HG02840 (cell line): ENCODE results near the gene FHOD3.

ENCODE experiments used
- ATAC-seq: cut with Tn5 transposase; IDR thresholded peaks from one replicate; pipeline ENCODE4 v1.9.1; 2021; ENCODE audit warnings: mild to moderate bottlenecking, moderate library complexity, moderate number of reproducible peaks; ENCODE audit not compliant: unreplicated experiment, low FRiP score

The FHOD3 gene

DNA sequence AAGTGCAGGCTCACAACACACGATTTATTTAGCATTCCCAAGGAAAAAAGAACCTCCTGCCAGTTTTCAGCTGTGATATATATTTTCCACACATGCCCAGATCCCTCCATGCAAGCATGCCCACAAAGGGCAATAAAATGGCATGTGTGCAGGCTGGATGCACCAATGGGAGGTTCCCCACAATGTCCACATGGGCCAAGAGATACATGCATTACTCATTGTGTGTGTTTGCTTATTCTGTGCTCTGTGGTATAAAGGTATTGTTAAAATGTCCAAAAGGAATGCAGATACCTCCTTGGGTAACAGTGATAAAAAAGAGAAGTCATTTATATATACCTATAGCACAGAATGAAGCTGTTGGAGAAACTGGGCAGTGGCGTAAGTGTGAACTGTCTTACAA, 207.4 kb downstream of the FHOD3 start:
- no peak for ATAC-seq

GRCh38 chr18:36505665-36506064, 208.2 kb downstream of the FHOD3 start:
- ATAC-seq, result no peak

DNA sequence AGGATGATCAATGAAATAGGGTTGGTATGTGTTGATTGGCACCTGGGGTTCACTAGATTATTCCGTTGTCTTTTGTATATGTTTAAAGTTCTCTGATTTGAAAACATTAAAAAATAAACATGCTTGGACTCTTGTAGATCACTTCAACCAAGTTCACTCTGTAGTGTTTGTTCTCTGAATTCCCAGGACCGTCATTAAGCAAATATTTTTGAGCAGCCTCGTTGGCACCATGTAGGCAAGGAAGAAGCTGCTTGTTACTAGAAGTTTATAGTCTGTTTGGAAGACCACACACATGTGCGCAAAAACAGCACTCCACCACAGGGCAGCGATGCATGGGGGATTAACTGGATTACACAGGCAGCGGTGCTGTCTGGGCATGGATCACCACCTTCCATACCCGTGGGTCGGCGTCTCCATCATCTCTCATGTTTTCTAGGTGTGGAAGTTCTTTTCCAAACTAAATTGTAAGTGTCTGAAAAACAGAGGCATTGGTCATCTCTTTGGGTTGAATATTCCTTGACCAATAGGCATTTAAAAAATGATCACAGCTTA, 212.2 kb downstream of the FHOD3 start:
- no peak for ATAC-seq

- ATAC-seq, result no peak
Measured at GRCh38 chr18:36511791-36512352, 214.4 kb downstream of the FHOD3 start.

GRCh38 chr18:36513556-36513955, 216.0 kb downstream of the FHOD3 start:
- no peak for ATAC-seq

GRCh38 chr18:36514778-36515177, 217.3 kb downstream of the FHOD3 start:
- ATAC-seq, result no peak

- no peak for ATAC-seq
Measured at GRCh38 chr18:36516258-36516657, 218.7 kb downstream of the FHOD3 start.

- ATAC-seq, result no peak
Measured at GRCh38 chr18:36516726-36517125, 219.2 kb downstream of the FHOD3 start.

DNA sequence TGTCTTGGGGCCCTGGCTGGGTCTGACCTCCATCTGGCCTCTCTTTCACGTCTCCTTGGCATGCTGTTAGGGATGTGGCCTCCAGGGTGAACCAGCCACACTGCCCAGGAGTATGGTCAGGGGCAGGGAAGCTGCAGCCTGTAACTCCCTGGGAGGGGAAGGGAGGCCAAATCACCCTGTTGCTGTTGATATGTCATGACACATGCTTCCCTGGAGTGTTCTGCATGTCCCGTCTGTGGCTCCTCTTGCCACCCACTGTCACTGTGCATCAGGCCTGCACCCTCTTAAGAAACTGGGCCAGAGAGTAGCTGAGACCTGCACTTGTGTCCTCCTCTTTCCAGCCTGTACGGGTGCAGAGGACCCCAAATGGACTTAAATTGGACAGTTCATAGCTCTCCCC, 221.3 kb downstream of the FHOD3 start:
- ATAC-seq, result no peak

- no peak for ATAC-seq
Measured at GRCh38 chr18:36519358-36519757, 221.8 kb downstream of the FHOD3 start.

- no peak for ATAC-seq
Measured at GRCh38 chr18:36522509-36522908, 225.0 kb downstream of the FHOD3 start.

- ATAC-seq, result no peak
Measured at GRCh38 chr18:36525913-36526312, 228.4 kb downstream of the FHOD3 start.

DNA sequence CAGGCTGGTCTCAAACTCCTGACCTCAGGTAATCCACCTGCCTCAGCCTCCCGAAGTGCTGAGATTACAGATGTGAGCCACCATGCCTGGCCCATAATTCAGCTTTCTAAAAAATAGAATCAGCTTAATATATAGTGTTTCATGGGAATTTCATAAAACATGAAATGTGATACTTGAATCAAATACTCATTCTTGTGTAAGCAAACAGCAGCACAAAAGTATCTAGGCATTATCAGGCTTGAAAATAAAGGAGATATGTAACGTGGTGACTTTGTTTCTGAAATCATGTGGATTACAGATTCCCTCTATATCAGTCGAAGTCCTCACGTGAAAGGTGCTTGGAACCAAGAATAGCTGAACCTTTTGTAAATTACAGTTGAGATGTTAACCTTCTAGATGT, 229.1 kb downstream of the FHOD3 start:
- no peak for ATAC-seq

GRCh38 chr18:36527051-36527450, 229.5 kb downstream of the FHOD3 start:
- no peak for ATAC-seq

GRCh38 chr18:36527740-36528455, 230.4 kb downstream of the FHOD3 start:
- no peak for ATAC-seq

DNA sequence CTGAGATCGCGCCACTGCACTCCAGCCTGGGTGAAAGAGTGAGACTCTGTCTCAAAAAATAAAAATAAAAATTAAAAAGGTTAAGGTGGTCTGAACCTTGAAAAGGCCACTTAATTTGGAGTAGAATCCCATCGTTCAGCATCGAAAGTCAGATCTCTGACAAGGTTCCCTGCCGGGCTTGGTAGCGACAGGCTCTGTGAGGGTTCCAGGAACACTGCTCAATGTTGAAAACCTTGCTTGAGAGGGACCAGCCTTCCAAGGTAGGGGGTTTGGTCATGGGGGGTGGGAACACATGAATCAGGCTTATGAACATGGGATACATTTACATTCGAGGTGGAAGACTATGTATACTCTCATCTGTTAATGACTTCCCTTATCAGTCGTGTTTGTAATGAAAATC, 232.2 kb downstream of the FHOD3 start:
- no peak for ATAC-seq

GRCh38 chr18:36530676-36531405, 233.3 kb downstream of the FHOD3 start:
- no peak for ATAC-seq

GRCh38 chr18:36531636-36532035, 234.1 kb downstream of the FHOD3 start:
- ATAC-seq, result no peak

DNA sequence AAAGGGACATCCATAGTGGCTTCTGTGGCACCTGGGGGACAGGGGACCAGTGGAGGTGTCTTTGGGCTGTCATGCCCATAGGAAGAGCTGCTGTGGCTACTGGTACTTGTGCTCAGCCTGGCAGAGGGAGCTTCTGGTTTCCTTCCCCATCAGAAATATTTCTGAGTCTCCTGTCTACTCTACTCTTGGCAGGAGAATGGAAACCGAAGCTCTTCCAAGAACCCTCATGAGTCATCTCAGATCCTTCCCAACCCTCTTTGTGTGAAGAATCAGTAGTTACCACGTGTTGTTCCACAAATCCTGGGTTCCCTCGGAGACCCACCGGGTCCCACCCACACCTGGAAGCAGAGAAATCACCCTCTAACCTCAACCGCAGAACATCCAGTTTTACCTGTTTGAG, 234.9 kb downstream of the FHOD3 start:
- ATAC-seq, result no peak

GRCh38 chr18:36532815-36533214, 235.3 kb downstream of the FHOD3 start:
- ATAC-seq, result no peak

GRCh38 chr18:36533446-36534153, 236.1 kb downstream of the FHOD3 start:
- ATAC-seq, result no peak
